Liver (tissue), 9 donors: ENCODE results near the gene ARCN1. TPM values are rescaled to one million over a fixed set of nuclear protein-coding genes. Genes with fewer than 3 reads are reported as not detected.

Experiments
- DNase-seq: peaks from one replicate; pipeline ENCODE4 v3.0.0-alpha.2; 2017; ENCODE audit warnings: low spot score
- H3K27ac ChIP-seq, 2 donors: one replicate each; pipeline ENCODE4 v1.7.0; 2013; ENCODE audit warnings: inconsistent platforms in 2 of 2, low read length in 2 of 2, control low read depth in 1 of 2, low read depth in 1 of 2, mild to moderate bottlenecking in 1 of 2
- H3K27me3 ChIP-seq, 4 donors: one replicate each; pipeline versions ENCODE4 v1.6.1 to v1.7.0; 2013; ENCODE audit warnings: low read length in 3 of 4, inconsistent platforms in 1 of 4, mild to moderate bottlenecking in 1 of 4, moderate library complexity in 1 of 4; ENCODE audit not compliant: control insufficient read depth in 4 of 4, insufficient read depth in 4 of 4
- H3K36me3 ChIP-seq, 4 donors: one replicate each; pipeline versions ENCODE4 v1.6.1 to v1.7.0; 2013; ENCODE audit warnings: low read length in 3 of 4, mild to moderate bottlenecking in 3 of 4, low read depth in 1 of 4, moderate library complexity in 1 of 4; ENCODE audit not compliant: control insufficient read depth in 4 of 4, insufficient read depth in 3 of 4
- H3K4me1 ChIP-seq, 4 donors: one replicate each; pipeline versions ENCODE4 v1.6.1 to v1.7.0; 2013; ENCODE audit warnings: low read length in 3 of 4, mild to moderate bottlenecking in 3 of 4, moderate library complexity in 1 of 4; ENCODE audit not compliant: control insufficient read depth in 4 of 4, insufficient read depth in 4 of 4
- H3K4me3 ChIP-seq, 3 donors: one replicate each; pipeline versions ENCODE4 v1.6.1 to v1.7.0; 2013; ENCODE audit warnings: low read length in 3 of 3, control low read depth in 1 of 3, low read depth in 1 of 3, mild to moderate bottlenecking in 1 of 3
- H3K9ac ChIP-seq, 2 donors: one replicate each; pipeline ENCODE4 v1.7.0; 2013; ENCODE audit warnings: low read length in 2 of 2, mild to moderate bottlenecking in 2 of 2, moderate library complexity in 2 of 2, control low read depth in 1 of 2, low read depth in 1 of 2
- H3K9me3 ChIP-seq, 4 donors: one replicate each; pipeline versions ENCODE4 v1.6.1 to v1.7.0; 2013; ENCODE audit warnings: low read length in 3 of 4; ENCODE audit not compliant: control insufficient read depth in 4 of 4
- ATF3 ChIP-seq: IDR thresholded peaks from 2 replicates; pipeline ENCODE4 v1.6.1; 2016; ENCODE audit warnings: antibody characterized with exemption
- CTCF ChIP-seq: fragments of 150-350 bp; IDR thresholded peaks from 2 replicates; pipeline ENCODE4 v1.5.1; 2017; ENCODE audit warnings: improper control_type of control experiment, low read depth, low read length; ENCODE audit not compliant: missing input control
- EGR1 ChIP-seq, 2 donors: IDR thresholded peaks; 2 replicates each; pipeline ENCODE4 v1.6.1; 2016 to 2018; ENCODE audit warnings: antibody characterized with exemption in 2 of 2, low read depth in 2 of 2
- FOXA1 ChIP-seq: IDR thresholded peaks from 2 replicates; pipeline ENCODE4 v1.6.1; 2016; ENCODE audit warnings: antibody characterized with exemption
- FOXA2 ChIP-seq: IDR thresholded peaks from 2 replicates; pipeline ENCODE4 v1.6.1; 2016; ENCODE audit warnings: antibody characterized with exemption
- GABPA ChIP-seq, 2 donors: IDR thresholded peaks in 1 of 2; conservative IDR thresholded peaks in 1 of 2; 2 replicates each; pipeline ENCODE4 v1.6.1; 2016; ENCODE audit warnings: antibody characterized with exemption in 2 of 2, mild to moderate bottlenecking in 1 of 2, moderate library complexity in 1 of 2
- HNF4A ChIP-seq, 2 donors: conservative IDR thresholded peaks; 2 replicates each; pipeline ENCODE4 v1.6.1; 2016; ENCODE audit warnings: antibody characterized with exemption in 2 of 2, mild to moderate bottlenecking in 2 of 2
- HNF4G ChIP-seq: IDR thresholded peaks from 2 replicates; pipeline ENCODE4 v1.6.1; 2016; ENCODE audit warnings: antibody characterized with exemption
- JUND ChIP-seq, 2 donors: IDR thresholded peaks; 2 replicates each; pipeline ENCODE4 v1.6.1; 2016; ENCODE audit warnings: antibody characterized with exemption in 2 of 2
- MAX ChIP-seq: IDR thresholded peaks from 2 replicates; pipeline ENCODE4 v1.6.1; 2016; ENCODE audit warnings: antibody characterized with exemption
- NR2F2 ChIP-seq: IDR thresholded peaks from 2 replicates; pipeline ENCODE4 v1.6.1; 2016; ENCODE audit warnings: antibody characterized with exemption
- RAD21 ChIP-seq, 2 donors: IDR thresholded peaks; 2 replicates each; pipeline ENCODE4 v1.6.1; 2016; ENCODE audit warnings: antibody characterized with exemption in 2 of 2, mild to moderate bottlenecking in 2 of 2
- REST ChIP-seq: IDR thresholded peaks from 2 replicates; pipeline ENCODE4 v1.6.1; 2016; ENCODE audit warnings: antibody characterized with exemption, mild to moderate bottlenecking
- RXRA ChIP-seq, 2 donors: IDR thresholded peaks; 2 replicates each; pipeline ENCODE4 v1.6.1; 2017 to 2018; ENCODE audit warnings: antibody characterized with exemption in 2 of 2, mild to moderate bottlenecking in 1 of 2
- SP1 ChIP-seq: IDR thresholded peaks from 2 replicates; pipeline ENCODE4 v1.6.1; 2018; ENCODE audit warnings: antibody characterized with exemption, mild to moderate bottlenecking
- TAF1 ChIP-seq: conservative IDR thresholded peaks from 2 replicates; pipeline ENCODE4 v1.6.1; 2016; ENCODE audit warnings: antibody characterized with exemption, mild to moderate bottlenecking
- YY1 ChIP-seq: IDR thresholded peaks from 2 replicates; pipeline ENCODE4 v1.6.1; 2016; ENCODE audit warnings: antibody characterized with exemption, mild to moderate bottlenecking
- WGBS: extraction: QIAGEN DNeasy Blood & Tissue Kit; methylation state at CpG from one replicate; pipeline ENCODE4 v1.1.7; 2013; 5-methylcytosine and 5-hydroxymethylcytosine counted together
- polyA plus RNA-seq, 2 donors: library from polyadenylated mRNA; stranded (reverse) in 1 of 2; unstranded in 1 of 2; fragments of 200-250 nt in 1 of 2; fragments of >200 nt in 1 of 2; fragmentation: Nextera tagmentation in 1 of 2; extraction: Ambion mirVana in 1 of 2; gene quantifications; one replicate each; pipeline versions ENCODE4 v1.2.1 to v1.2.3, GENCODE V29; 2013 to 2015
- total RNA-seq, 2 donors: library from RNA; depleted of rRNA; stranded (reverse); fragments of >200 nt; gene quantifications; one replicate each; pipeline ENCODE4 v1.2.3, GENCODE V29; 2014
- TF ChIP-seq, protein P1 (sequence below): IDR thresholded peaks from 2 replicates; pipeline ENCODE4 v1.6.1; 2016; ENCODE audit warnings: antibody characterized with exemption
- donor health status: healthy.
- donor health status: healthy.
- donor health status: healthy.
- donor health status: healthy.
- donor health status: healthy.

Gene ARCN1
- total and polyA plus RNA-seq, 4 donors, result 36.7 to 95.4 (median 51.8) TPM

DNA sequence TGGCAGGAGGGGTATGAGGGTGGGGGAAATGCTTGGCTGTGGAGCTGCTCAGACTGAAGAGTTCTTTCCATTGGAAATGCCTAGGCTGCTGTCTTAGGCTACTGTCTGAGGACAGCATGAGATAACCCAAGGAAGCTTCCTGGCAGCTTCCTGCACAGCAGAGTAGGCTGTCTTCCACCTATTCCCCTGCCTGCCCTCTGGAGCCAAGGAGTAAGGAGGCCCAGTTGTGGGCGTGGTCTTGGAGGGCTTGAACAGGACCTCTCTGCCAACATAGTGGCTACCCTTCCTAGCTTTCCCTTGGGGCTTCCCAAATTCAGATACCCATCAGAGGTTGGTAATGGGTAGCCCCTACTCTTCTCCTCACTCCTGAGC lies 61.1 kb downstream of the ARCN1 start:
- Histone ChIP-seq H3K9me3 (no peaks in the 10 kb centered on the region), H3K9ac (no peak overlapping the region), H3K36me3 (no peaks in the 10 kb centered on the region), H3K27ac (no peak overlapping the region), H3K4me3 (no peak overlapping the region), H3K4me1 (peaks cover 0 to 15% (median 9%) of the 10 kb centered on the region in 4 donors), H3K27me3 (no peaks in the 10 kb centered on the region)
- 90% methylated on average over 1 of the region's 1 CpG for WGBS
- DNase-seq, result no peak
- TF ChIP-seq GABPA (IDR thresholded peaks at IDR 0.05 in 1 of 2, conservative IDR thresholded peaks at IDR 0.05 in 1 of 2) (no peak), NR2F2 (no peak), JUND (IDR thresholded peaks at IDR 0.05) (no peak), FOXA2 (no peak), RAD21 (IDR thresholded peaks at IDR 0.05) (no peak), ATF3 (no peak), HNF4A (conservative IDR thresholded peaks at IDR 0.05) (no peak), YY1 (no peak), CTCF (no peak), FOXA1 (no peak), RXRA (IDR thresholded peaks at IDR 0.05) (no peak), SP1 (no peak), HNF4G (no peak), MAX (no peak)
- TF ChIP-seq, protein P1, sequence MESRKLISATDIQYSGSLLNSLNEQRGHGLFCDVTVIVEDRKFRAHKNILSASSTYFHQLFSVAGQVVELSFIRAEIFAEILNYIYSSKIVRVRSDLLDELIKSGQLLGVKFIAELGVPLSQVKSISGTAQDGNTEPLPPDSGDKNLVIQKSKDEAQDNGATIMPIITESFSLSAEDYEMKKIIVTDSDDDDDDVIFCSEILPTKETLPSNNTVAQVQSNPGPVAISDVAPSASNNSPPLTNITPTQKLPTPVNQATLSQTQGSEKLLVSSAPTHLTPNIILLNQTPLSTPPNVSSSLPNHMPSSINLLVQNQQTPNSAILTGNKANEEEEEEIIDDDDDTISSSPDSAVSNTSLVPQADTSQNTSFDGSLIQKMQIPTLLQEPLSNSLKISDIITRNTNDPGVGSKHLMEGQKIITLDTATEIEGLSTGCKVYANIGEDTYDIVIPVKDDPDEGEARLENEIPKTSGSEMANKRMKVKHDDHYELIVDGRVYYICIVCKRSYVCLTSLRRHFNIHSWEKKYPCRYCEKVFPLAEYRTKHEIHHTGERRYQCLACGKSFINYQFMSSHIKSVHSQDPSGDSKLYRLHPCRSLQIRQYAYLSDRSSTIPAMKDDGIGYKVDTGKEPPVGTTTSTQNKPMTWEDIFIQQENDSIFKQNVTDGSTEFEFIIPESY, result no peak

DNA sequence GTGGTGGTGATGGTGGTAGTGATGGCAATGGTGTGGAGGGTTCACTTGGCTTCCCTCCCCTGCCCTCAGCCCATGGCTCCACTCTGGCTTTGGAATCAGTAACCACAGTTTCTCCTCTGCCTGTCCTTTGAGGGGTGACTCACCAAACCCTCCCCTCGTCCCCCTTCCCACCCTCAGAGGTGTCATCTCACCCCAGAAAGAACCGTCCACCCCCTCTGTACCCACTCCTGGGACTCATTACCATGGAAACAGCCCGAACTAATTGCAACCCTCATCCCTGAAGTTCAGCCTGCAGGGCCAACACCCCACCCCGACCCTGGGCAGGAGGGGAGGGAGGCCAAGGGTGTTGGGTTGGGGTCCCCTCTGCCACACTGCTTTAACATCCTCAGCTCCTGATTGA lies 61.8 kb downstream of the ARCN1 start:
- Histone ChIP-seq H3K36me3 (no peaks in the 10 kb centered on the region), H3K4me1 (peaks cover 0 to 15% (median 9%) of the 10 kb centered on the region in 4 donors), H3K27ac (no peak overlapping the region), H3K9me3 (no peaks in the 10 kb centered on the region), H3K27me3 (no peaks in the 10 kb centered on the region), H3K9ac (no peak overlapping the region), H3K4me3 (no peak overlapping the region)
- 73% methylated on average over 4 of the region's 4 CpGs for WGBS
- no peak for DNase-seq
- no peak for TF ChIP-seq CTCF
- TF ChIP-seq FOXA2, result no peak
- TF ChIP-seq NR2F2, result no peak
- TF ChIP-seq RAD21 (IDR thresholded peaks at IDR 0.05), result no peak
- TF ChIP-seq JUND (IDR thresholded peaks at IDR 0.05), result no peak
- no peak for TF ChIP-seq YY1
- no peak for TF ChIP-seq GABPA (IDR thresholded peaks at IDR 0.05 in 1 of 2, conservative IDR thresholded peaks at IDR 0.05 in 1 of 2)
- TF ChIP-seq EGR1 (IDR thresholded peaks at IDR 0.05; ENCODE audit: low read depth in 2 of 2), result no peak
- TF ChIP-seq HNF4A (conservative IDR thresholded peaks at IDR 0.05), result no peak
- TF ChIP-seq RXRA (IDR thresholded peaks at IDR 0.05), result no peak
- TF ChIP-seq, protein P1, result no peak
- no peak for TF ChIP-seq ATF3
- no peak for TF ChIP-seq TAF1
- TF ChIP-seq FOXA1, result no peak
- no peak for TF ChIP-seq REST
